OCI-LY7 (cell line): ENCODE results near the gene LAMTOR2. TPM values are rescaled to one million over a fixed set of nuclear protein-coding genes. Genes with fewer than 3 reads are reported as not detected.

Experiments
- BruUV-seq: library from RNA; stranded (reverse); fragments of 400-500 nt; replicated peaks from 2 replicates; lab custom pipeline; 2021; lab: Mats Ljungman, UMichigan
- CTCF ChIA-PET: fragments of 300-600 bp; sonication (Branson Sonifier 250); formaldehyde crosslinking; loops from one replicate; lab custom pipeline; 2022; ENCODE audit warnings: antibody characterized with exemption; ENCODE audit not compliant: unreplicated experiment; lab: Charles Lee
- POLR2A ChIA-PET: fragments of 300-600 bp; sonication (Branson Sonifier 250); formaldehyde crosslinking; loops from one replicate; lab custom pipeline; 2022; ENCODE audit warnings: antibody characterized with exemption; lab: Charles Lee
- DNase-seq: peaks from one replicate; pipeline ENCODE4 v3.0.0-alpha.2; 2015; ENCODE audit warnings: low spot score
- H2AFZ ChIP-seq: fragments of 200-600 bp; sonication (generic), shearing (Covaris generic); 2 replicates; pipeline ENCODE4 v1.6.1; 2014; ENCODE audit warnings: mild to moderate bottlenecking, antibody characterized with exemption, low read length, moderate library complexity
- H3K27ac ChIP-seq: fragments of 200-600 bp; sonication (generic); 2 replicates; pipeline ENCODE4 v1.5.1; 2014; ENCODE audit warnings: mixed run types, low read depth, mild to moderate bottlenecking, moderate library complexity, low read length, inconsistent platforms; ENCODE audit not compliant: poor library complexity, severe bottlenecking
- H3K36me3 ChIP-seq: fragments of 200-600 bp; sonication (generic); 2 replicates; pipeline ENCODE4 v1.6.1; 2014; ENCODE audit warnings: mild to moderate bottlenecking, antibody characterized with exemption, low read length, moderate library complexity, mixed read lengths; ENCODE audit not compliant: insufficient read depth
- H3K4me1 ChIP-seq: fragments of 200-600 bp; sonication (generic); 2 replicates; pipeline ENCODE4 v1.5.1; 2014; ENCODE audit warnings: mild to moderate bottlenecking, low read length; ENCODE audit not compliant: insufficient read depth, poor library complexity, severe bottlenecking
- H3K4me2 ChIP-seq: fragments of 200-600 bp; sonication (generic); 2 replicates; pipeline ENCODE4 v1.6.1; 2014; ENCODE audit warnings: mild to moderate bottlenecking, low read length
- H3K4me3 ChIP-seq: fragments of 200-600 bp; sonication (generic); 2 replicates; pipeline ENCODE4 v1.5.1; 2014; ENCODE audit warnings: mild to moderate bottlenecking, low read depth, low read length; ENCODE audit not compliant: poor library complexity, severe bottlenecking
- H3K79me2 ChIP-seq: fragments of 200-600 bp; sonication (generic); 2 replicates; pipeline ENCODE4 v1.6.1; 2016; ENCODE audit warnings: low read depth, mild to moderate bottlenecking, low read length, moderate library complexity, mixed read lengths; ENCODE audit not compliant: insufficient read depth
- H3K9me2 ChIP-seq: fragments of 200-600 bp; sonication (generic); 2 replicates; pipeline ENCODE4 v1.6.1; 2016; ENCODE audit warnings: mild to moderate bottlenecking, low read length, mixed read lengths; ENCODE audit not compliant: insufficient read depth
- H3K9me3 ChIP-seq: fragments of 200-600 bp; sonication (generic); 2 replicates; pipeline ENCODE4 v1.6.1; 2014; ENCODE audit warnings: mild to moderate bottlenecking, mixed run types, low read length, mixed read lengths
- H4K20me1 ChIP-seq: fragments of 200-600 bp; sonication (generic); 2 replicates; pipeline ENCODE4 v1.6.1; 2014; ENCODE audit warnings: mild to moderate bottlenecking, antibody characterized with exemption, low read length, moderate library complexity, mixed read lengths; ENCODE audit not compliant: insufficient read depth
- CTCF ChIP-seq: fragments of 200-600 bp; sonication (generic); conservative IDR thresholded peaks from 2 replicates; pipeline ENCODE4 v1.5.1; 2014; ENCODE audit warnings: mild to moderate bottlenecking, antibody characterized with exemption, low read length, moderate library complexity, mixed read lengths
- EZH2phosphoT487 ChIP-seq: fragments of 200-600 bp; sonication (generic); IDR thresholded peaks from 2 replicates; pipeline ENCODE4 v1.6.1; 2018; ENCODE audit warnings: low read depth, borderline replicate concordance, mild to moderate bottlenecking, mixed run types, antibody characterized with exemption, low read length, moderate library complexity, mixed read lengths
- intact Hi-C: fragments of 100-400 bp; cut with micrococcal nuclease; formaldehyde crosslinking; loops from one replicate; pipeline ENCODE4 v1.10.0; 2022; ENCODE audit not compliant: unreplicated experiment
- total RNA-seq, 2 experiments: library from RNA; depleted of rRNA in 1 of 2; stranded (reverse); fragments of >200 nt in 1 of 2; shearing (Covaris generic) in 1 of 2; gene quantifications; 2 replicates each; pipeline ENCODE4 v1.2.3, GENCODE V29; 2014 to 2022

LAMTOR2 gene
- total RNA-seq, 2 experiments from 2014 or later, result 55.2 to 71.3 TPM

GRCh38 chr1:156076609-156077429 is 22.2 kb downstream of the LAMTOR2 start:
- intact Hi-C loops, result no loop called here
- Histone ChIP-seq H3K4me2 (peak overlapping the region; percentile 76), H3K9me3 (no peaks in the 10 kb centered on the region), H3K4me3 (peak overlapping the region; percentile 70), H3K4me1 (peaks cover 32% of the 10 kb centered on the region), H2AFZ (peak overlapping the region; percentile 15; the same call in 1 of the 2 replicates), H4K20me1 (no peaks in the 10 kb centered on the region), H3K27ac (peak overlapping the region; percentile 2), H3K79me2 (0 out of 2 replicates have a peak, but pooled peaks cover 3% of the 10 kb centered on the region), H3K9me2 (no peaks in the 10 kb centered on the region), H3K36me3 (no peaks in the 10 kb centered on the region)
- TF ChIP-seq EZH2phosphoT487, result no peak
- no peak for TF ChIP-seq CTCF
- CTCF ChIA-PET, result no interaction called here
- peak; percentile 80 for DNase-seq
- POLR2A ChIA-PET, result no interaction called here
- BruUV-seq, result no TSS peak

- no peaks in the 10 kb centered on the region for H4K20me1 ChIP-seq
- H3K36me3 ChIP-seq, result no peaks in the 10 kb centered on the region
- no TSS peak for BruUV-seq
- no peak overlapping the region; the same call in 1 of the 2 replicates for H3K4me2 ChIP-seq
- H3K4me1 ChIP-seq, result peaks cover 32% of the 10 kb centered on the region
- H3K9me2 ChIP-seq, result no peaks in the 10 kb centered on the region
- TF ChIP-seq CTCF (no peak), EZH2phosphoT487 (no peak)
- CTCF ChIA-PET, result no interaction called here
- intact Hi-C loops, result no loop called here
- H3K4me3 ChIP-seq, result no peak overlapping the region
- no peak overlapping the region for H2AFZ ChIP-seq
- H3K79me2 ChIP-seq, result 0 out of 2 replicates have a peak, but pooled peaks cover 3% of the 10 kb centered on the region
- no peaks in the 10 kb centered on the region for H3K9me3 ChIP-seq
- POLR2A ChIA-PET, result no interaction called here
- no peak overlapping the region for H3K27ac ChIP-seq
- no peak for DNase-seq
Measured at GRCh38 chr1:156077430-156077760, 22.8 kb downstream of the LAMTOR2 start.

GRCh38 chr1:156078728-156079127 is 24.1 kb downstream of the LAMTOR2 start:
- DNase-seq, result no peak
- H3K27ac ChIP-seq, result no peak overlapping the region
- no peaks in the 10 kb centered on the region for H3K9me2 ChIP-seq
- H3K4me3 ChIP-seq, result no peak overlapping the region
- POLR2A ChIA-PET, result no interaction called here
- no peaks in the 10 kb centered on the region for H3K9me3 ChIP-seq
- CTCF ChIA-PET, result no interaction called here
- no peak overlapping the region for H2AFZ ChIP-seq
- 0 out of 2 replicates have a peak, but pooled peaks cover 3% of the 10 kb centered on the region for H3K79me2 ChIP-seq
- no peaks in the 10 kb centered on the region for H4K20me1 ChIP-seq
- H3K4me2 ChIP-seq, result no peak overlapping the region
- peaks cover 39% of the 10 kb centered on the region for H3K4me1 ChIP-seq
- intact Hi-C loops, result no loop called here
- no TSS peak for BruUV-seq
- no peaks in the 10 kb centered on the region for H3K36me3 ChIP-seq
- no peak for TF ChIP-seq CTCF
- TF ChIP-seq EZH2phosphoT487, result no peak
